OCI-LY1 (cell line): ENCODE data around the gene PTPN13.

Experiments
- H2AFZ ChIP-seq: fragments of 200-600 bp; sonication (generic), shearing (Covaris generic); 2 replicates; pipeline ENCODE4 v1.6.0; 2014; ENCODE audit warnings: antibody characterized with exemption, mild to moderate bottlenecking, low read length
- H3F3A ChIP-seq: fragments of 200-600 bp; sonication (generic), shearing (Covaris generic); 2 replicates; pipeline ENCODE4 v1.6.0; 2014; ENCODE audit warnings: mild to moderate bottlenecking, antibody characterized with exemption, low read length, moderate library complexity; ENCODE audit not compliant: insufficient read depth
- H3K27ac ChIP-seq: fragments of 200-600 bp; sonication (generic); 2 replicates; pipeline ENCODE4 v1.5.1; 2014; ENCODE audit warnings: low read length, mixed run types, mild to moderate bottlenecking, low read depth; ENCODE audit not compliant: poor library complexity, severe bottlenecking
- H3K27me3 ChIP-seq: fragments of 200-600 bp; sonication (generic); 2 replicates; pipeline ENCODE4 v1.6.0; 2014; ENCODE audit warnings: antibody characterized with exemption, mild to moderate bottlenecking, low read length, moderate library complexity; ENCODE audit not compliant: insufficient read depth
- H3K36me3 ChIP-seq: fragments of 200-600 bp; sonication (generic); 2 replicates; pipeline ENCODE4 v1.6.1; 2014; ENCODE audit warnings: mild to moderate bottlenecking, antibody characterized with exemption, low read length, moderate library complexity, mixed read lengths; ENCODE audit not compliant: insufficient read depth
- H3K4me1 ChIP-seq: fragments of 200-600 bp; sonication (generic); 2 replicates; pipeline ENCODE4 v1.5.1; 2014; ENCODE audit warnings: mild to moderate bottlenecking, low read length, moderate library complexity; ENCODE audit not compliant: insufficient read depth, severe bottlenecking
- H3K4me2 ChIP-seq: fragments of 200-600 bp; sonication (generic), shearing (Covaris generic); 2 replicates; pipeline ENCODE4 v1.6.1; 2014; ENCODE audit warnings: low read length
- H3K4me3 ChIP-seq: fragments of 200-600 bp; sonication (generic); 2 replicates; pipeline ENCODE4 v1.5.1; 2014; ENCODE audit warnings: low read length, low read depth, mild to moderate bottlenecking, mixed read lengths; ENCODE audit not compliant: poor library complexity, severe bottlenecking
- H3K79me2 ChIP-seq: fragments of 200-600 bp; shearing (Covaris generic); 2 replicates; pipeline ENCODE4 v1.6.1; 2016; ENCODE audit warnings: mixed run types, low read length, mixed read lengths; ENCODE audit not compliant: insufficient read depth
- H3K9ac ChIP-seq: fragments of 200-600 bp; sonication (generic), shearing (Covaris generic); 2 replicates; pipeline ENCODE4 v1.6.1; 2014; ENCODE audit warnings: mild to moderate bottlenecking, low read length, mixed read lengths
- H3K9me2 ChIP-seq: fragments of 200-600 bp; sonication (generic), shearing (Covaris generic); 2 replicates; pipeline ENCODE4 v1.6.1; 2014; ENCODE audit warnings: low read depth, mild to moderate bottlenecking, low read length, mixed read lengths
- H3K9me3 ChIP-seq: fragments of 200-600 bp; shearing (Covaris generic); 2 replicates; pipeline ENCODE4 v1.6.1; 2014; ENCODE audit warnings: low read length, mixed read lengths
- H4K20me1 ChIP-seq: fragments of 200-600 bp; sonication (generic), shearing (Covaris generic); 2 replicates; pipeline ENCODE4 v1.6.0; 2016; ENCODE audit warnings: mild to moderate bottlenecking, low read length; ENCODE audit not compliant: insufficient read depth
- CTCF ChIP-seq: fragments of 200-600 bp; sonication (generic), shearing (Covaris generic); IDR thresholded peaks from 2 replicates; pipeline ENCODE4 v1.5.1; 2017; ENCODE audit warnings: mild to moderate bottlenecking, antibody characterized with exemption, low read length, moderate library complexity, mixed read lengths
- EZH2 ChIP-seq: fragments of 200-600 bp; sonication (generic), shearing (Covaris generic); IDR thresholded peaks from 2 replicates; pipeline ENCODE4 v1.8.0; 2017; ENCODE audit warnings: borderline replicate concordance, mixed run types, mild to moderate bottlenecking, antibody characterized with exemption, low read length, moderate library complexity, mixed read lengths

PTPN13 gene

GRCh38 chr4:86831262-86832130 lies 237.4 kb downstream of the PTPN13 start:
- Histone ChIP-seq H3K9me3 (no peaks in the 10 kb centered on the region), H3F3A (no peaks in the 10 kb centered on the region), H3K4me1 (no peaks in the 10 kb centered on the region), H4K20me1 (no peaks in the 10 kb centered on the region), H3K4me2 (no peak overlapping the region), H3K9me2 (no peaks in the 10 kb centered on the region), H3K36me3 (no peaks in the 10 kb centered on the region), H2AFZ (no peak overlapping the region), H3K9ac (no peak overlapping the region), H3K27ac (no peak overlapping the region), H3K4me3 (no peak overlapping the region), H3K79me2 (no peaks in the 10 kb centered on the region), H3K27me3 (no peaks in the 10 kb centered on the region)
- no peak for TF ChIP-seq CTCF
- TF ChIP-seq EZH2: no peak

- Histone ChIP-seq H3K79me2 (no peaks in the 10 kb centered on the region), H3K27ac (no peak overlapping the region), H3K9me3 (no peaks in the 10 kb centered on the region), H3K4me3 (no peak overlapping the region), H2AFZ (no peak overlapping the region), H3F3A (no peaks in the 10 kb centered on the region), H3K36me3 (no peaks in the 10 kb centered on the region), H3K4me2 (no peak overlapping the region), H3K27me3 (no peaks in the 10 kb centered on the region), H4K20me1 (no peaks in the 10 kb centered on the region), H3K9me2 (no peaks in the 10 kb centered on the region), H3K4me1 (no peaks in the 10 kb centered on the region), H3K9ac (no peak overlapping the region)
- no peak for TF ChIP-seq CTCF
- no peak for TF ChIP-seq EZH2
Observed at GRCh38 chr4:86833615-86834014, 239.5 kb downstream of the PTPN13 start.

- Histone ChIP-seq H4K20me1 (no peaks in the 10 kb centered on the region), H3K4me2 (no peak overlapping the region), H3K4me1 (no peaks in the 10 kb centered on the region), H3K9me2 (no peaks in the 10 kb centered on the region), H2AFZ (no peak overlapping the region), H3K36me3 (no peaks in the 10 kb centered on the region), H3K9me3 (no peaks in the 10 kb centered on the region), H3F3A (no peaks in the 10 kb centered on the region), H3K79me2 (no peaks in the 10 kb centered on the region), H3K27me3 (no peaks in the 10 kb centered on the region), H3K4me3 (no peak overlapping the region), H3K27ac (no peak overlapping the region), H3K9ac (no peak overlapping the region)
- TF ChIP-seq CTCF (no peak), EZH2 (no peak)
Observed at GRCh38 chr4:86834901-86835300, 240.8 kb downstream of the PTPN13 start.
